Activated CD4-positive, alpha-beta T cell treated with anti-CD3 and anti-CD28 coated beads, Interleukin-2, amount 10 ng/mL, durations not matched to agents 24 days and 14 days (primary cell): Measurements from ENCODE around the gene RABGGTB. TPM values are rescaled to one million over a fixed set of nuclear protein-coding genes. Genes with fewer than 3 reads are reported as not detected.
"Not testable (repeated sequence)": the region's sequence is repeated elsewhere in the genome, so short reads cannot be mapped to it uniquely, and the experiment has no call there.

Experiments
- DNase-seq: peaks from one replicate; pipeline ENCODE4 v3.0.0; 2022
- H3K27ac Mint-ChIP-seq: one replicate; pipeline ENCODE4 v1.8.0; 2022; ENCODE audit warnings: mild to moderate bottlenecking, mixed read lengths
- H3K27me3 Mint-ChIP-seq: one replicate; pipeline ENCODE4 v1.8.0; 2022; ENCODE audit warnings: mixed read lengths
- H3K36me3 Mint-ChIP-seq: one replicate; pipeline ENCODE4 v1.8.0; 2022; ENCODE audit warnings: low read depth, mild to moderate bottlenecking, mixed read lengths
- H3K4me1 Mint-ChIP-seq: one replicate; pipeline ENCODE4 v1.8.0; 2021; ENCODE audit warnings: mixed read lengths
- H3K4me3 Mint-ChIP-seq: one replicate; pipeline ENCODE4 v1.8.0; 2022; ENCODE audit warnings: mild to moderate bottlenecking, moderate library complexity, mixed read lengths
- H3K9me3 Mint-ChIP-seq: one replicate; pipeline ENCODE4 v1.8.0; 2021; ENCODE audit warnings: mixed read lengths
- intact Hi-C: fragments of 100-400 bp; cut with micrococcal nuclease; formaldehyde crosslinking; loops from one replicate; pipeline ENCODE4 v1.15.1; 2023
- total RNA-seq: library from RNA; stranded (reverse); gene quantifications from 2 replicates; pipeline ENCODE4 v1.2.3, GENCODE V29; 2022

RABGGTB gene
- total RNA-seq: 235 and 237 TPM in 2 replicates

GRCh38 chr1:75785983-75786853, at the start of gene RABGGTB:
RABGGTB (plus strand) TSS chr1:75786256; CDS start chr1:75786272, 16 bp downstream.
- no peaks in the 10 kb centered on the region for H3K9me3 Mint-ChIP-seq
- H3K27ac Mint-ChIP-seq: peak within 1 kb of the TSS; percentile 96
- peaks cover 48% of the 10 kb centered on the region for H3K36me3 Mint-ChIP-seq
- H3K4me1 Mint-ChIP-seq: peaks cover 30% of the 10 kb centered on the region
- peak; percentile 98 for DNase-seq
- intact Hi-C loops: loop anchor here (1.0 to 5.0 kb wide), 4 partner anchors 10 to 1897 kb away; partner anchors contain the start of genes ACADM, CRYZ, MSH4 and TYW3
- H3K4me3 Mint-ChIP-seq: peak within 1 kb of the TSS; percentile 89
- H3K27me3 Mint-ChIP-seq: peaks cover 6% of the 10 kb centered on the region

GRCh38 chr1:75742047-75742625, 43.9 kb upstream of the RABGGTB start:
- intact Hi-C loops: no loop called here
- no peak overlapping the region for H3K27ac Mint-ChIP-seq
- H3K4me3 Mint-ChIP-seq: no peak overlapping the region
- DNase-seq: no peak
- no peaks in the 10 kb centered on the region for H3K9me3 Mint-ChIP-seq
- H3K36me3 Mint-ChIP-seq: peaks cover 20% of the 10 kb centered on the region
- H3K4me1 Mint-ChIP-seq: peaks cover 2% of the 10 kb centered on the region
- no peaks in the 10 kb centered on the region for H3K27me3 Mint-ChIP-seq

GRCh38 chr1:75745276-75745675, 40.8 kb upstream of the RABGGTB start:
- Mint-ChIP-seq H3K27me3 (no peaks in the 10 kb centered on the region), H3K9me3 (no peaks in the 10 kb centered on the region), H3K4me1 (peaks cover 2% of the 10 kb centered on the region), H3K36me3 (peaks cover 20% of the 10 kb centered on the region), H3K27ac (peak overlapping the region; percentile 62), H3K4me3 (no peak overlapping the region)
- no peak for DNase-seq
- intact Hi-C loops: no loop called here

GRCh38 chr1:75757210-75757609, 28.8 kb upstream of the RABGGTB start:
- H3K4me3 Mint-ChIP-seq, intact Hi-C loops, H3K4me1 Mint-ChIP-seq, DNase-seq, H3K27me3 Mint-ChIP-seq, H3K27ac Mint-ChIP-seq: not testable (repeated sequence)
- Mint-ChIP-seq H3K36me3 (peaks cover 66% of the 10 kb centered on the region), H3K9me3 (peaks cover 22% of the 10 kb centered on the region)

- DNase-seq, H3K4me1 Mint-ChIP-seq, H3K27me3 Mint-ChIP-seq, intact Hi-C loops, H3K27ac Mint-ChIP-seq, H3K4me3 Mint-ChIP-seq: not testable (repeated sequence)
- H3K36me3 Mint-ChIP-seq: peaks cover 54% of the 10 kb centered on the region
- peaks cover 22% of the 10 kb centered on the region for H3K9me3 Mint-ChIP-seq
These were observed 27.5 kb upstream of the RABGGTB start for GRCh38 chr1:75758543-75758942.

- intact Hi-C loops: no loop called here
- Mint-ChIP-seq H3K36me3 (peaks cover 12% of the 10 kb centered on the region), H3K4me1 (no peaks in the 10 kb centered on the region), H3K4me3 (no peak overlapping the region), H3K27ac (no peak overlapping the region), H3K27me3 (no peaks in the 10 kb centered on the region), H3K9me3 (no peaks in the 10 kb centered on the region)
- DNase-seq: no peak
These were observed 21.9 kb upstream of the RABGGTB start for GRCh38 chr1:75764057-75764655.

- peaks cover 8% of the 10 kb centered on the region for H3K36me3 Mint-ChIP-seq
- H3K9me3 Mint-ChIP-seq: no peaks in the 10 kb centered on the region
- no peak overlapping the region for H3K4me3 Mint-ChIP-seq
- H3K4me1 Mint-ChIP-seq: no peaks in the 10 kb centered on the region
- H3K27ac Mint-ChIP-seq: no peak overlapping the region
- no peak for DNase-seq
- no peaks in the 10 kb centered on the region for H3K27me3 Mint-ChIP-seq
- intact Hi-C loops: no loop called here
These were observed 20.2 kb upstream of the RABGGTB start for GRCh38 chr1:75765697-75766355.

- Mint-ChIP-seq H3K9me3 (no peaks in the 10 kb centered on the region), H3K27me3 (no peaks in the 10 kb centered on the region), H3K36me3 (peaks cover 8% of the 10 kb centered on the region), H3K4me1 (no peaks in the 10 kb centered on the region), H3K4me3 (no peak overlapping the region), H3K27ac (no peak overlapping the region)
- DNase-seq: no peak
- intact Hi-C loops: no loop called here
These were observed 18.0 kb upstream of the RABGGTB start for GRCh38 chr1:75768016-75768415.

- intact Hi-C loops: no loop called here
- Mint-ChIP-seq H3K36me3 (peaks cover 1% of the 10 kb centered on the region), H3K4me3 (no peak overlapping the region), H3K9me3 (no peaks in the 10 kb centered on the region), H3K27ac (no peak overlapping the region), H3K4me1 (peaks cover 2% of the 10 kb centered on the region), H3K27me3 (no peaks in the 10 kb centered on the region)
- DNase-seq: no peak
These were observed 15.3 kb upstream of the RABGGTB start for GRCh38 chr1:75770761-75771160.

- intact Hi-C loops: no loop called here
- H3K4me1 Mint-ChIP-seq: peaks cover 2% of the 10 kb centered on the region
These were observed 14.1 kb upstream of the RABGGTB start for GRCh38 chr1:75771978-75772377.

GRCh38 chr1:75777812-75778211, 8.2 kb upstream of the RABGGTB start:
- H3K4me1 Mint-ChIP-seq, H3K36me3 Mint-ChIP-seq, DNase-seq, H3K4me3 Mint-ChIP-seq, H3K27ac Mint-ChIP-seq, intact Hi-C loops: not testable (repeated sequence)
- H3K9me3 Mint-ChIP-seq: peaks cover 15% of the 10 kb centered on the region
- peaks cover 27% of the 10 kb centered on the region for H3K27me3 Mint-ChIP-seq

More at GRCh38 chr1:75771978-75772377, 14.1 kb upstream of the RABGGTB start:
- Mint-ChIP-seq H3K4me3 (no peak overlapping the region), H3K27ac (no peak overlapping the region), H3K36me3 (no peaks in the 10 kb centered on the region), H3K27me3 (no peaks in the 10 kb centered on the region), H3K9me3 (no peaks in the 10 kb centered on the region)
- DNase-seq: no peak

- Mint-ChIP-seq H3K27me3 (peaks cover 27% of the 10 kb centered on the region), H3K9me3 (peaks cover 15% of the 10 kb centered on the region)
- DNase-seq, H3K4me3 Mint-ChIP-seq, H3K4me1 Mint-ChIP-seq, H3K36me3 Mint-ChIP-seq, H3K27ac Mint-ChIP-seq, intact Hi-C loops: not testable (repeated sequence)
These were observed 7.4 kb upstream of the RABGGTB start for GRCh38 chr1:75778694-75779093.

GRCh38 chr1:75780183-75780582, 5.9 kb upstream of the RABGGTB start:
- H3K36me3 Mint-ChIP-seq, H3K27ac Mint-ChIP-seq, H3K4me1 Mint-ChIP-seq, intact Hi-C loops, H3K4me3 Mint-ChIP-seq, DNase-seq: not testable (repeated sequence)
- Mint-ChIP-seq H3K27me3 (peaks cover 27% of the 10 kb centered on the region), H3K9me3 (peaks cover 15% of the 10 kb centered on the region)
